Measurements from ENCODE around the gene TOMM34. TPM values are rescaled to one million over a fixed set of nuclear protein-coding genes. Genes with fewer than 3 reads are reported as not detected.

Gene TOMM34
- total and polyA plus RNA-seq, 2 of the 13 experiments (the other 11 are each of a cell fraction or from before 2014, with no cell fraction given) = 36.2 to 52.0 TPM

DNA sequence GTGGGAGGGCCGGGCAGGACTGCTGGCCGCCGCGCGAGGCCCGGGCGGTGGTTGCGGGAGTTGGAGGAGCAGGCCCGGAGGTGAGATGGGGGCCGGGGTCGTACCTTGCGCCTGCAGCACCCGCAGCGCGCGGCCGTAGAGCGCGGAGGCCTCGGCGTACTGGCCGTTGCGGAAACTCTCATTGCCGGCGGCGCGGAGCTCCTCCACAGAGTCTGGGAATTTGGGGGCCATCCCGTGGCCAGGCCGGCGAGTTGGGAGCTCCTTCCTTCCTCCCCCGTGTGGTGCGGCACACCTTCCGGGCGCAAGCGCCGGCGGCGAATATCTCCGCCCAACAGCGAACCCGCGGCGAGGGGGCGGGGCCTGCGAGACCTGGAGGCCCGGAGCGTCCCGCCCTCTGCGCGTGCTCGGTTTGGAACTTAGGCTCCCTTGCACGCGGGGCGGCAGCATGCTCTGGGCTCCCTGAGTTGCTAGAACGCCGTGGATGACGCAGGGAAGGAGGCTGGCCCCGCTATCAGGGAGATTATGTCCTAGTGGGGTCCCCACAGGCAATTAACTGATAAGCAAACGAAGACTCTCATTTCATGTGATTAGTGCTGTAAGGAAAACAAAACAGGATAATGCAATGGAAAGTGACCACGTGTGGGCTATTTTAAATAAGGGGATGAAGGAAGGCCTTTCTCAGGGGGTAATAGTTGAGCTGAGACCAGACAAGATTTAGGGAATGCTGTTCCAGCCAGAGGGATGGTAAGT lies at the start of gene TOMM34 (continued):
- TF ChIP-seq, protein P1, sequence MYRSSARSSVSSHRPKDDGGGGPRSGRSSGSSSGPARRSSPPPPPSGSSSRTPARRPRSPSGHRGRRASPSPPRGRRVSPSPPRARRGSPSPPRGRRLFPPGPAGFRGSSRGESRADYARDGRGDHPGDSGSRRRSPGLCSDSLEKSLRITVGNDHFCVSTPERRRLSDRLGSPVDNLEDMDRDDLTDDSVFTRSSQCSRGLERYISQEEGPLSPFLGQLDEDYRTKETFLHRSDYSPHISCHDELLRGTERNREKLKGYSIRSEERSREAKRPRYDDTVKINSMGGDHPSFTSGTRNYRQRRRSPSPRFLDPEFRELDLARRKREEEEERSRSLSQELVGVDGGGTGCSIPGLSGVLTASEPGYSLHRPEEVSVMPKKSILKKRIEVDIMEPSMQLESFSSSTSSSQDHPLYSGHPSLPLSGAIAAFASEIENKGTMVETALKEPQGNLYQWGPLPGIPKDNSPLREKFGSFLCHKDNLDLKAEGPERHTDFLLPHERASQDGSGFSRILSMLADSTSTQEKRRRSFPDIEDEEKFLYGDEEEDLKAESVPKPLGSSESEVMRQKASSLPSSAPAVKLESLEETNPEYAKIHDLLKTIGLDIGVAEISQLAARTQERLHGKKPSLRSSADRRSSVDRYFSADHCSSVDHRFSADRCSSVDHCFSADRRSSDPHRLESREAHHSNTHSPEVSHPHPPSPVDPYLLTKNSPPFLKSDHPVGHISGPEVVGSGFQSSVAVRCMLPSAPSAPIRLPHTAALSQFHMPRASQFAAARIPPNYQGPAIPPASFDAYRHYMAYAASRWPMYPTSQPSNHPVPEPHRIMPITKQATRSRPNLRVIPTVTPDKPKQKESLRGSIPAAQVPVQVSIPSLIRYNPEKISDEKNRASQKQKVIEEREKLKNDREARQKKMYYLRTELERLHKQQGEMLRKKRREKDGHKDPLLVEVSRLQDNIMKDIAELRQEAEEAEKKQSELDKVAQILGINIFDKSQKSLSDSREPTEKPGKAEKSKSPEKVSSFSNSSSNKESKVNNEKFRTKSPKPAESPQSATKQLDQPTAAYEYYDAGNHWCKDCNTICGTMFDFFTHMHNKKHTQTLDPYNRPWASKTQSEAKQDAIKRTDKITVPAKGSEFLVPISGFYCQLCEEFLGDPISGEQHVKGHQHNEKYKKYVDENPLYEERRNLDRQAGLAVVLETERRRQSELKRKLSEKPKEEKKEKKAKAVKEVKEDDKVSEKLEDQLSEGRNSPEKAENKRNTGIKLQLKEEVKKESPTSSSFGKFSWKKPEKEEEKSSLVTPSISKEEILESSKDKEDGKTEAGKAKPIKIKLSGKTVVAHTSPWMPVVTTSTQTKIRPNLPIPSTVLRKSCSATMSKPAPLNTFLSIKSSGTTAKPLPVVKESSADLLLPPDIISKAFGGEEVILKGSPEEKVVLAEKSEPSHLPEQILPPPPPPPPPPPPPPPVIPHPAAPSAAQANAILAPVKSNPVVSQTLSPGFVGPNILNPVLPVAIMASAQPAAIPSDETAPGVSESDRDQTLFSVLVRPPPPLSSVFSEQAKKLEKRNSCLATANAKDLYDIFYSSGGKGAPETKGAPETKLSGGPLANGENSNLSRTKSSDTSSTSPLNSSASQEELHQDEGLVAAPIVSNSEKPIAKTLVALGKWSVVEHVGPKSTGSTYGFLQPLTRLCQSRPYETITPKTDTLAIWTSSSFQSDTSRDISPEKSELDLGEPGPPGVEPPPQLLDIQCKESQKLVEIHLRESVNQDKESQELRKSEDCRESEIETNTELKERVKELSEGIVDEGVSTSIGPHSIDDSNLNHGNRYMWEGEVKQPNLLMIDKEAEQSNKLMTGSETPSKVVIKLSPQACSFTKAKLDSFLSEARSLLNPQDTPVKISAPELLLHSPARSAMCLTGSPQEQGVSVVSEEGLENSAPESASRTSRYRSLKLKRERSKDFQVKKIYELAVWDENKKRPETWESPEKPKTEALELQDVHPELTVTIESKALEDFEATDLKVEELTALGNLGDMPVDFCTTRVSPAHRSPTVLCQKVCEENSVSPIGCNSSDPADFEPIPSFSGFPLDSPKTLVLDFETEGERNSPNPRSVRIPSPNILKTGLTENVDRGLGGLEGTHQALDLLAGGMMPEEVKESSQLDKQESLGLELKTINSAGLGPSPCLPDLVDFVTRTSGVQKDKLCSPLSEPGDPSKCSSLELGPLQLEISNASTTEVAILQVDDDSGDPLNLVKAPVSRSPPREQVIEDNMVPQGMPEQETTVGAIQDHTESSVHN (CRISPR knock-in tag; IDR thresholded peaks at IDR 0.05) = peak; percentile 93; the same call in 1 of the 2 replicates
- TF ChIP-seq EZH2 (conservative IDR thresholded peaks at IDR 0.05; ENCODE audit: low read depth, low read length) (no peak), TP53 (CRISPR knock-in tag; conservative IDR thresholded peaks at IDR 0.05) (0 out of 2 replicates have a peak, but pooled peaks have one; percentile 17), CCAR2 (optimal IDR thresholded peaks at IDR 0.05; ENCODE audit: low read depth, low read length) (no peak), LCORL (IDR thresholded peaks at IDR 0.05) (no peak), LCORL (CRISPR knock-in tag; IDR thresholded peaks at IDR 0.05) (peak; percentile 93), ZNF644 (CRISPR knock-in tag; IDR thresholded peaks at IDR 0.05; ENCODE audit: low read depth) (no peak), ONECUT2 (CRISPR knock-in tag; IDR thresholded peaks at IDR 0.05) (no peak), ZFP1 (CRISPR knock-in tag; IDR thresholded peaks at IDR 0.05) (no peak; the same call in 1 of the 2 replicates), ZNF878 (CRISPR knock-in tag; IDR thresholded peaks at IDR 0.05) (no peak; the same call in none of the 2 replicates)
- TF ChIP-seq, protein P2, sequence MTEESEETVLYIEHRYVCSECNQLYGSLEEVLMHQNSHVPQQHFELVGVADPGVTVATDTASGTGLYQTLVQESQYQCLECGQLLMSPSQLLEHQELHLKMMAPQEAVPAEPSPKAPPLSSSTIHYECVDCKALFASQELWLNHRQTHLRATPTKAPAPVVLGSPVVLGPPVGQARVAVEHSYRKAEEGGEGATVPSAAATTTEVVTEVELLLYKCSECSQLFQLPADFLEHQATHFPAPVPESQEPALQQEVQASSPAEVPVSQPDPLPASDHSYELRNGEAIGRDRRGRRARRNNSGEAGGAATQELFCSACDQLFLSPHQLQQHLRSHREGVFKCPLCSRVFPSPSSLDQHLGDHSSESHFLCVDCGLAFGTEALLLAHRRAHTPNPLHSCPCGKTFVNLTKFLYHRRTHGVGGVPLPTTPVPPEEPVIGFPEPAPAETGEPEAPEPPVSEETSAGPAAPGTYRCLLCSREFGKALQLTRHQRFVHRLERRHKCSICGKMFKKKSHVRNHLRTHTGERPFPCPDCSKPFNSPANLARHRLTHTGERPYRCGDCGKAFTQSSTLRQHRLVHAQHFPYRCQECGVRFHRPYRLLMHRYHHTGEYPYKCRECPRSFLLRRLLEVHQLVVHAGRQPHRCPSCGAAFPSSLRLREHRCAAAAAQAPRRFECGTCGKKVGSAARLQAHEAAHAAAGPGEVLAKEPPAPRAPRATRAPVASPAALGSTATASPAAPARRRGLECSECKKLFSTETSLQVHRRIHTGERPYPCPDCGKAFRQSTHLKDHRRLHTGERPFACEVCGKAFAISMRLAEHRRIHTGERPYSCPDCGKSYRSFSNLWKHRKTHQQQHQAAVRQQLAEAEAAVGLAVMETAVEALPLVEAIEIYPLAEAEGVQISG (CRISPR knock-in tag; IDR thresholded peaks at IDR 0.05) = peak; percentile 88
- TF ChIP-seq, protein P3, sequence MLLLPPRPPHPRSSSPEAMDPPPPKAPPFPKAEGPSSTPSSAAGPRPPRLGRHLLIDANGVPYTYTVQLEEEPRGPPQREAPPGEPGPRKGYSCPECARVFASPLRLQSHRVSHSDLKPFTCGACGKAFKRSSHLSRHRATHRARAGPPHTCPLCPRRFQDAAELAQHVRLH (CRISPR knock-in tag; IDR thresholded peaks at IDR 0.05; ENCODE audit: borderline replicate concordance, low read depth) = peak; percentile 97; the same call in 1 of the 2 replicates
- TF ChIP-seq, protein P4, sequence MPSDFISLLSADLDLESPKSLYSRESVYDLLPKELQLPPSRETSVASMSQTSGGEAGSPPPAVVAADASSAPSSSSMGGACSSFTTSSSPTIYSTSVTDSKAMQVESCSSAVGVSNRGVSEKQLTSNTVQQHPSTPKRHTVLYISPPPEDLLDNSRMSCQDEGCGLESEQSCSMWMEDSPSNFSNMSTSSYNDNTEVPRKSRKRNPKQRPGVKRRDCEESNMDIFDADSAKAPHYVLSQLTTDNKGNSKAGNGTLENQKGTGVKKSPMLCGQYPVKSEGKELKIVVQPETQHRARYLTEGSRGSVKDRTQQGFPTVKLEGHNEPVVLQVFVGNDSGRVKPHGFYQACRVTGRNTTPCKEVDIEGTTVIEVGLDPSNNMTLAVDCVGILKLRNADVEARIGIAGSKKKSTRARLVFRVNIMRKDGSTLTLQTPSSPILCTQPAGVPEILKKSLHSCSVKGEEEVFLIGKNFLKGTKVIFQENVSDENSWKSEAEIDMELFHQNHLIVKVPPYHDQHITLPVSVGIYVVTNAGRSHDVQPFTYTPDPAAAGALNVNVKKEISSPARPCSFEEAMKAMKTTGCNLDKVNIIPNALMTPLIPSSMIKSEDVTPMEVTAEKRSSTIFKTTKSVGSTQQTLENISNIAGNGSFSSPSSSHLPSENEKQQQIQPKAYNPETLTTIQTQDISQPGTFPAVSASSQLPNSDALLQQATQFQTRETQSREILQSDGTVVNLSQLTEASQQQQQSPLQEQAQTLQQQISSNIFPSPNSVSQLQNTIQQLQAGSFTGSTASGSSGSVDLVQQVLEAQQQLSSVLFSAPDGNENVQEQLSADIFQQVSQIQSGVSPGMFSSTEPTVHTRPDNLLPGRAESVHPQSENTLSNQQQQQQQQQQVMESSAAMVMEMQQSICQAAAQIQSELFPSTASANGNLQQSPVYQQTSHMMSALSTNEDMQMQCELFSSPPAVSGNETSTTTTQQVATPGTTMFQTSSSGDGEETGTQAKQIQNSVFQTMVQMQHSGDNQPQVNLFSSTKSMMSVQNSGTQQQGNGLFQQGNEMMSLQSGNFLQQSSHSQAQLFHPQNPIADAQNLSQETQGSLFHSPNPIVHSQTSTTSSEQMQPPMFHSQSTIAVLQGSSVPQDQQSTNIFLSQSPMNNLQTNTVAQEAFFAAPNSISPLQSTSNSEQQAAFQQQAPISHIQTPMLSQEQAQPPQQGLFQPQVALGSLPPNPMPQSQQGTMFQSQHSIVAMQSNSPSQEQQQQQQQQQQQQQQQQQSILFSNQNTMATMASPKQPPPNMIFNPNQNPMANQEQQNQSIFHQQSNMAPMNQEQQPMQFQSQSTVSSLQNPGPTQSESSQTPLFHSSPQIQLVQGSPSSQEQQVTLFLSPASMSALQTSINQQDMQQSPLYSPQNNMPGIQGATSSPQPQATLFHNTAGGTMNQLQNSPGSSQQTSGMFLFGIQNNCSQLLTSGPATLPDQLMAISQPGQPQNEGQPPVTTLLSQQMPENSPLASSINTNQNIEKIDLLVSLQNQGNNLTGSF (CRISPR knock-in tag; IDR thresholded peaks at IDR 0.05) = peak; percentile 91
